HL-60 (cell line): ENCODE data around the gene VSTM2B.

ENCODE experiments used
- DNase-seq, 2 experiments: peaks; one replicate each; pipeline ENCODE4 v3.0.0-alpha.2; 2010 to 2020; ENCODE audit warnings: low read depth in 1 of 2, low spot score in 1 of 2
- H3K27ac ChIP-seq: fragments of 250-450 bp; sonication (Bioruptor Pico); replicated peaks from 2 replicates; pipeline ENCODE4 v1.5.1; 2020; ENCODE audit warnings: mild to moderate bottlenecking, moderate library complexity
- H3K27me3 ChIP-seq: fragments of 250-450 bp; sonication (Bioruptor Pico); 2 replicates; pipeline ENCODE4 v1.5.1; 2021; ENCODE audit warnings: mild to moderate bottlenecking, moderate library complexity; ENCODE audit not compliant: insufficient read depth, poor library complexity, severe bottlenecking
- H3K4me3 ChIP-seq: replicated peaks from 2 replicates; pipeline ENCODE4 v1.5.1; 2011; ENCODE audit warnings: mild to moderate bottlenecking, control low read depth, low read length; ENCODE audit not compliant: insufficient read depth
- GABPA ChIP-seq: IDR thresholded peaks from 2 replicates; pipeline ENCODE4 v1.6.1; 2012; ENCODE audit warnings: low read depth
- POLR2AphosphoS5 ChIP-seq: IDR thresholded peaks from 2 replicates; pipeline ENCODE4 v1.6.1; 2012; ENCODE audit warnings: low read depth
- SPI1 ChIP-seq: IDR thresholded peaks from 2 replicates; pipeline ENCODE4 v1.6.1; 2012; ENCODE audit warnings: low read depth, mild to moderate bottlenecking, borderline replicate concordance
- TF ChIP-seq, protein P1 (sequence below): IDR thresholded peaks from one replicate; pipeline ENCODE4 v1.5.1; 2011; ENCODE audit warnings: low read length, control low read depth, inconsistent platforms; ENCODE audit not compliant: insufficient read depth
- TF ChIP-seq, protein P2 (sequence below): IDR thresholded peaks from 2 replicates; pipeline ENCODE4 v1.6.1; 2012; ENCODE audit warnings: low read depth; ENCODE audit not compliant: insufficient replicate concordance

Gene VSTM2B

DNA sequence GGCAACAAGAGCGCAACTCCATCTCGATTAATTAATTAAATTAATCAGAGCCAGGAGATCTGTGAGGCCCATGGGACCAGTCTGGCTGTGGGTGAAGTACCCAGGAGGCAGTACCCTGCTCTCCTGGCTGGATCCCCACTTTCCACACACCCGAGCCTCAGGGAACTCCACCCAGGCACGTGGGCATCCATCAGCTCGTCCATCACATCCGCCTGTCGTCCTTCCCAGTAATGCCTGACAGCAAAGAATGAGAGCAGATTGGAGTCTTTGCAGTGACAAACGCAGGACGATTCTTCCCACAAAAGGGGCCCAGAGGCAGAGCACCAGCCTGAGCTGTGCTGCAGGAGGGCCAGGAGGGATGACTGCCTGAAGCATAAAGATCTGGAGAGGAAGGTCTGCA, 35.8 kb downstream of the VSTM2B start:
- Histone ChIP-seq H3K4me3 (no peak overlapping the region), H3K27me3 (no peaks in the 10 kb centered on the region), H3K27ac (no peak overlapping the region)
- TF ChIP-seq, protein P1, sequence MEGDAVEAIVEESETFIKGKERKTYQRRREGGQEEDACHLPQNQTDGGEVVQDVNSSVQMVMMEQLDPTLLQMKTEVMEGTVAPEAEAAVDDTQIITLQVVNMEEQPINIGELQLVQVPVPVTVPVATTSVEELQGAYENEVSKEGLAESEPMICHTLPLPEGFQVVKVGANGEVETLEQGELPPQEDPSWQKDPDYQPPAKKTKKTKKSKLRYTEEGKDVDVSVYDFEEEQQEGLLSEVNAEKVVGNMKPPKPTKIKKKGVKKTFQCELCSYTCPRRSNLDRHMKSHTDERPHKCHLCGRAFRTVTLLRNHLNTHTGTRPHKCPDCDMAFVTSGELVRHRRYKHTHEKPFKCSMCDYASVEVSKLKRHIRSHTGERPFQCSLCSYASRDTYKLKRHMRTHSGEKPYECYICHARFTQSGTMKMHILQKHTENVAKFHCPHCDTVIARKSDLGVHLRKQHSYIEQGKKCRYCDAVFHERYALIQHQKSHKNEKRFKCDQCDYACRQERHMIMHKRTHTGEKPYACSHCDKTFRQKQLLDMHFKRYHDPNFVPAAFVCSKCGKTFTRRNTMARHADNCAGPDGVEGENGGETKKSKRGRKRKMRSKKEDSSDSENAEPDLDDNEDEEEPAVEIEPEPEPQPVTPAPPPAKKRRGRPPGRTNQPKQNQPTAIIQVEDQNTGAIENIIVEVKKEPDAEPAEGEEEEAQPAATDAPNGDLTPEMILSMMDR, result no peak
- TF ChIP-seq, protein P2, sequence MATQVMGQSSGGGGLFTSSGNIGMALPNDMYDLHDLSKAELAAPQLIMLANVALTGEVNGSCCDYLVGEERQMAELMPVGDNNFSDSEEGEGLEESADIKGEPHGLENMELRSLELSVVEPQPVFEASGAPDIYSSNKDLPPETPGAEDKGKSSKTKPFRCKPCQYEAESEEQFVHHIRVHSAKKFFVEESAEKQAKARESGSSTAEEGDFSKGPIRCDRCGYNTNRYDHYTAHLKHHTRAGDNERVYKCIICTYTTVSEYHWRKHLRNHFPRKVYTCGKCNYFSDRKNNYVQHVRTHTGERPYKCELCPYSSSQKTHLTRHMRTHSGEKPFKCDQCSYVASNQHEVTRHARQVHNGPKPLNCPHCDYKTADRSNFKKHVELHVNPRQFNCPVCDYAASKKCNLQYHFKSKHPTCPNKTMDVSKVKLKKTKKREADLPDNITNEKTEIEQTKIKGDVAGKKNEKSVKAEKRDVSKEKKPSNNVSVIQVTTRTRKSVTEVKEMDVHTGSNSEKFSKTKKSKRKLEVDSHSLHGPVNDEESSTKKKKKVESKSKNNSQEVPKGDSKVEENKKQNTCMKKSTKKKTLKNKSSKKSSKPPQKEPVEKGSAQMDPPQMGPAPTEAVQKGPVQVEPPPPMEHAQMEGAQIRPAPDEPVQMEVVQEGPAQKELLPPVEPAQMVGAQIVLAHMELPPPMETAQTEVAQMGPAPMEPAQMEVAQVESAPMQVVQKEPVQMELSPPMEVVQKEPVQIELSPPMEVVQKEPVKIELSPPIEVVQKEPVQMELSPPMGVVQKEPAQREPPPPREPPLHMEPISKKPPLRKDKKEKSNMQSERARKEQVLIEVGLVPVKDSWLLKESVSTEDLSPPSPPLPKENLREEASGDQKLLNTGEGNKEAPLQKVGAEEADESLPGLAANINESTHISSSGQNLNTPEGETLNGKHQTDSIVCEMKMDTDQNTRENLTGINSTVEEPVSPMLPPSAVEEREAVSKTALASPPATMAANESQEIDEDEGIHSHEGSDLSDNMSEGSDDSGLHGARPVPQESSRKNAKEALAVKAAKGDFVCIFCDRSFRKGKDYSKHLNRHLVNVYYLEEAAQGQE, result no peak
- no peak for DNase-seq

DNA sequence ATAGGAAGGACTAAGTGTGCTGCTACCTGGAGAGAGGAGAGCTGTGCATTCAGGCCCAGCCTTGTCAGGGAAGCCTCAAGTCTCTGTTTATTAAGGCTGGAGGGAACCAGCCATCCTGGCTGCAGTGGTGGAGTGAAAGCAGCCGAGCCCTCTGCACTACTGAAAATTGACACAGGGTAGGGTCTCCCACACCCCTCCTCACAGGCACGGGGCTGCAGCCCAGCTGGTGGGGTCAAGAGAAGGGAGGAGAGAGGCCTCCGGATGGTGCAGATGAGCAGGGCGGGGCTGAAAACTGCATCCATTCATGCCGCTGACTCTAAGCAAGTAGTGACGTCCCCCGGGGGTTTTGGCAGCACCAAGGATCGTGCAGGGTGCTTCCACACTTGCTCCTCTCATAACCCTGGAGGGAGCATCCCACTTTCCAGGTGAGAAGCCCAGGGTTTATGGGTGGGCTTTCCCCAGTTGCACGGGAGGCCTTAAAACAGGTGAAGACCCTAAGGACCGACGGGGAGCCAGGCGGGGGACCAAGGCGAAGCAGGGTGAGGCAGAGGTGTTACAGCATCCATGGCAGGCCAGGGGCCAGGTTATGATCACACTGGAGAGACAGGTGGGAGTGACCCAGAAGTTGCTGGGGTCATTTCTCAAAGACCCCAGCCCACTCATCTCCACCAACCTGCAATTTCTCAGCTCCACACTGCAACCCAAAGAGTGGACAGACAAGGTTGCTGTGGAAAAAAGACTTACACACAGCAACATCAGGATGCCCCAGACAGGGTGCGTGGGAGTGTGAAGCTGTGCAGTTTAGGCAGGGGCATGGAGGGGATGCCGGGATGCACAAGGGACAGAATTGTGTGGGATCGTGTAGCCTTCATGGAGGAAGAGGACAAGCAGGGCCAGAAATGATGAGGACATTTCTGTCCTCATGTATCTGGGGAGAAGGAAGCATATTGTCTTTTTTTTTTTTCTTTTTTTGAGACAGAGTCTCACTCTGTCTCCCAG, 36.8 kb downstream of the VSTM2B start:
- TF ChIP-seq, protein P2, result no peak
- no peak for TF ChIP-seq GABPA
- Histone ChIP-seq H3K27me3 (no peaks in the 10 kb centered on the region), H3K4me3 (no peak overlapping the region), H3K27ac (no peak overlapping the region)
- DNase-seq, result no peak

DNA sequence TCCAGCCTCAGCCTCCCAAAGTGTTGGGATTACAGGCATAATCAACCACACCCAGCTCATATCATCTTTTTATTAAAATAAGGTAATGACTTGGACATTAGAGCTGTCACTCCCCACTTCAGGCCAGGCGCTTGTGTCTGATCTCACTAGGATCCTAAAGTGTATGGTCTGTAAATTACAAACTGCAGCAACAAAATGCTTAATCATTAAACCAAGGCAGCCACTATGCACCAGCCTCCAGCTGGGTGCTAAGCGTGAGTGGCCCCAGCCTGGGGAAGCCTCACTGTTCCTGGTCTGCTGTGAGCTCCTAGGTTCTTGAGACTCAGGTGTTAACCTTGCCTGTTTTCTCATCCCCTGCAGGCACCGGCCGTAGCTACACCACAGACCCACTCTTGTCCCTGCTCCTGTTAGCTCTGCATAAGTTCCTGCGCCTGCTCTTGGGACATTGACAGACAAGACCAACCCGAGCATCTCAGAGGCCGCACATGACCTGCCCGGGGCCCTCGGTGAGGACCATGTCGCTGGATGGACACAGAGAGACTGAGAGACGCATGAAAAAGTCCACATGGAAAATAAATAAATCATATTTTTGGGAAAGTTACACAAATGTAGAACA, 37.8 kb downstream of the VSTM2B start:
- H3K27ac ChIP-seq, result no peak overlapping the region
- DNase-seq, result no peak
- no peak overlapping the region for H3K4me3 ChIP-seq
- H3K27me3 ChIP-seq, result no peaks in the 10 kb centered on the region
- TF ChIP-seq, protein P2, result no peak
- no peak for TF ChIP-seq GABPA
- TF ChIP-seq SPI1, result no peak
- no peak for TF ChIP-seq POLR2AphosphoS5

DNA sequence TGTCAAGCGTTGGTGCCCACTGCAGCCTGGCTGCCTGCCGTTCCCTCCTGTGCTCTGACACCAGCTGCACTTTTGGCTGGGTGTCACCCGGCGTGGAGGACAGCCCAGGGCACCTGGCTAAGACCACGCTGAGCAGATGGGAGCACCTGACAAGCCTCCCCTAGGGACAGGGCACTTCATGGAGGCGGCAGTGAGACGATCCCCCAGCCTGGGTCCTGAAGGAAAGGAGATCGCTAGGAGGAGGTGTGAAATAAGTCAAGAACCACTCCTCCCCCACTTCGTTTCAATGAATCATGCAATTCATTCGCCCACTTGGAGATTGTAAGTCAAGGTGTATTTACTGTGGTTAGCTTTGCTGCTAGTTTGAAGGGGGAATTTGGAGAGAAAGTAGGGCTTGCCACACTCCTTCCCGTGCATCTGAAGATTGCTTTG, 38.8 kb downstream of the VSTM2B start:
- no peak for TF ChIP-seq POLR2AphosphoS5
- TF ChIP-seq, protein P1, result no peak
- TF ChIP-seq, protein P2, result no peak
- TF ChIP-seq SPI1, result no peak
- TF ChIP-seq GABPA, result no peak

More for the DNA sequence above, 38.8 kb downstream of the VSTM2B start:
- H3K27me3 ChIP-seq, result no peaks in the 10 kb centered on the region
- H3K4me3 ChIP-seq, result no peak overlapping the region
- no peak overlapping the region for H3K27ac ChIP-seq
- DNase-seq, result no peak
